SK-N-SH (cell line): ENCODE data around the gene ZNF385C. TPM values are rescaled to one million over a fixed set of nuclear protein-coding genes. Genes with fewer than 3 reads are reported as not detected.
A peak's percentile ranks its signal among the peaks of the same experiment; 100 is the strongest.

ENCODE experiments used
- CTCF ChIA-PET: fragments of 300-600, 350-600 bp; formaldehyde crosslinking; extraction: SDS; loops from one replicate; lab custom pipeline; 2021; lab: Yijun Ruan, JAX
- POLR2A ChIA-PET: fragments of 350-600 bp; sonication (Branson Sonifier 250); formaldehyde crosslinking; extraction: SDS; loops from one replicate; lab custom pipeline; 2020; ENCODE audit warnings: antibody characterized with exemption, inconsistent platforms; lab: Yijun Ruan, JAX
- DNase-seq: peaks from one replicate; pipeline ENCODE4 v3.0.0; 2012
- H2AFZ ChIP-seq: fragments of 200-600 bp; sonication (generic); 2 replicates; pipeline ENCODE4 v1.8.1; 2016; ENCODE audit warnings: antibody characterized with exemption, mild to moderate bottlenecking, low read depth
- H3F3A ChIP-seq: fragments of 200-600 bp; sonication (generic); replicated peaks from 2 replicates; pipeline ENCODE3; 2016; ENCODE audit warnings: antibody characterized with exemption, mild to moderate bottlenecking; ENCODE audit not compliant: insufficient read depth
- H3K27ac ChIP-seq, 2 experiments: fragments of 200-500 bp in 1 of 2; fragments of 200-600 bp in 1 of 2; sonication (Bioruptor generic) in 1 of 2; sonication (generic), shearing (Covaris generic) in 1 of 2; 2 replicates each; pipeline versions ENCODE4 v1.5.1 to v1.6.1; 2014 to 2016; ENCODE audit warnings: low read depth in 2 of 2, inconsistent platforms in 1 of 2, low read length in 1 of 2, mild to moderate bottlenecking in 1 of 2, mixed read lengths in 1 of 2
- H3K27me3 ChIP-seq: fragments of 200-600 bp; sonication (generic), shearing (Covaris generic); 2 replicates; pipeline ENCODE4 v1.6.1; 2016; ENCODE audit warnings: mixed run types; ENCODE audit not compliant: insufficient read depth
- H3K36me3 ChIP-seq, 2 experiments: fragments of 200-500 bp in 1 of 2; fragments of 200-600 bp in 1 of 2; sonication (Bioruptor generic) in 1 of 2; sonication (generic) in 1 of 2; replicated peaks in 1 of 2; 2 replicates each; pipeline versions ENCODE3 to v1.5.1; 2014 to 2016; ENCODE audit warnings: low read length in 1 of 2, mild to moderate bottlenecking in 1 of 2; ENCODE audit not compliant: insufficient read depth in 2 of 2, control insufficient read depth in 1 of 2
- H3K4me1 ChIP-seq, 2 experiments: fragments of 200-500 bp in 1 of 2; fragments of 200-600 bp in 1 of 2; sonication (Bioruptor generic) in 1 of 2; sonication (generic), shearing (Covaris generic) in 1 of 2; 2 replicates each; pipeline versions ENCODE4 v1.5.1 to v1.6.1; 2014 to 2016; ENCODE audit warnings: low read depth in 1 of 2, low read length in 1 of 2, mixed run types in 1 of 2; ENCODE audit not compliant: insufficient read depth in 2 of 2, control insufficient read depth in 1 of 2
- H3K4me2 ChIP-seq: fragments of 200-600 bp; sonication (generic), shearing (Covaris generic); 2 replicates; pipeline ENCODE4 v1.6.1; 2017; ENCODE audit warnings: mixed run types
- H3K4me3 ChIP-seq, 2 experiments: fragments of 200-500 bp in 1 of 2; fragments of 200-600 bp in 1 of 2; sonication (Bioruptor generic) in 1 of 2; sonication (generic), shearing (Covaris generic) in 1 of 2; 2 replicates each; pipeline versions ENCODE4 v1.5.1 to v1.8.1; 2014 to 2016; ENCODE audit warnings: low read depth in 2 of 2, inconsistent platforms in 1 of 2, low read length in 1 of 2, mild to moderate bottlenecking in 1 of 2, mixed read lengths in 1 of 2, moderate library complexity in 1 of 2
- H3K79me2 ChIP-seq: fragments of 200-600 bp; sonication (generic); 2 replicates; pipeline ENCODE4 v1.8.1; 2017; ENCODE audit warnings: mild to moderate bottlenecking; ENCODE audit not compliant: insufficient read depth
- H3K9ac ChIP-seq: fragments of 200-600 bp; sonication (generic); 2 replicates; pipeline ENCODE4 v1.6.1; 2017; ENCODE audit warnings: mixed run types
- H3K9me2 ChIP-seq: fragments of 200-600 bp; sonication (generic); 2 replicates; pipeline ENCODE4 v1.6.1; 2017; ENCODE audit warnings: mixed run types
- H3K9me3 ChIP-seq: fragments of 200-600 bp; sonication (generic); 2 replicates; pipeline ENCODE4 v1.6.1; 2017; ENCODE audit warnings: mixed run types, mild to moderate bottlenecking, moderate library complexity
- H4K20me1 ChIP-seq: fragments of 200-600 bp; sonication (generic); 2 replicates; pipeline ENCODE4 v1.6.1; 2017; ENCODE audit warnings: mild to moderate bottlenecking, mixed run types; ENCODE audit not compliant: insufficient read depth
- ELF1 ChIP-seq: IDR thresholded peaks from 2 replicates; pipeline ENCODE4 v1.4.0; 2012
- FOSL2 ChIP-seq: IDR thresholded peaks from 2 replicates; pipeline ENCODE4 v1.4.0; 2012; ENCODE audit warnings: low read depth, mild to moderate bottlenecking, moderate library complexity, borderline replicate concordance
- GATA2 ChIP-seq: sonication (generic); formaldehyde crosslinking; IDR thresholded peaks from 2 replicates; pipeline ENCODE4 v1.5.0; 2020; ENCODE audit warnings: mild to moderate bottlenecking, missing genetic modification reagents
- JUND ChIP-seq: IDR thresholded peaks from 2 replicates; pipeline ENCODE4 v1.4.0; 2012
- MEF2A ChIP-seq: IDR thresholded peaks from 2 replicates; pipeline ENCODE4 v1.4.0; 2012; ENCODE audit warnings: low read depth, borderline replicate concordance
- MXI1 ChIP-seq: IDR thresholded peaks from 2 replicates; pipeline ENCODE4 v1.6.1; 2012; ENCODE audit warnings: mild to moderate bottlenecking, low read depth, low read length, improper control_type of control experiment
- POLR2AphosphoS5 ChIP-seq: IDR thresholded peaks from 2 replicates; pipeline ENCODE4 v1.6.1; 2012; ENCODE audit warnings: low read depth, low read length
- RAD21 ChIP-seq: IDR thresholded peaks from 2 replicates; pipeline ENCODE4 v1.6.1; 2012; ENCODE audit warnings: mild to moderate bottlenecking, low read length
- SIN3A ChIP-seq: IDR thresholded peaks from 2 replicates; pipeline ENCODE4 v1.6.1; 2012; ENCODE audit warnings: low read depth, mild to moderate bottlenecking, low read length, moderate library complexity, borderline replicate concordance
- SMC3 ChIP-seq: IDR thresholded peaks from 2 replicates; pipeline ENCODE4 v1.6.1; 2012; ENCODE audit warnings: low read depth, low read length, improper control_type of control experiment
- TCF12 ChIP-seq: IDR thresholded peaks from 2 replicates; pipeline ENCODE4 v1.4.0; 2012
- YY1 ChIP-seq: IDR thresholded peaks from 2 replicates; pipeline ENCODE4 v1.4.0; 2012; ENCODE audit warnings: low read depth, mild to moderate bottlenecking
- WGBS: methylation state at CpG from one replicate; pipeline ENCODE4 v1.1.6; 2017; ENCODE audit warnings: low lambda C conversion rate; 5-methylcytosine and 5-hydroxymethylcytosine counted together
- polyA plus RNA-seq, 3 experiments: library from polyadenylated mRNA; depleted of rRNA; stranded (reverse); fragments of >200 nt; gene quantifications; 2 replicates each; pipeline ENCODE4 v1.2.3, GENCODE V29; 2012
- TF ChIP-seq, protein P1 (sequence below): IDR thresholded peaks from 2 replicates; pipeline ENCODE4; 2012

ZNF385C gene
- polyA plus RNA-seq, 1 of the 3 experiments (the other 2 are of a cell fraction): 0.05 TPM

DNA sequence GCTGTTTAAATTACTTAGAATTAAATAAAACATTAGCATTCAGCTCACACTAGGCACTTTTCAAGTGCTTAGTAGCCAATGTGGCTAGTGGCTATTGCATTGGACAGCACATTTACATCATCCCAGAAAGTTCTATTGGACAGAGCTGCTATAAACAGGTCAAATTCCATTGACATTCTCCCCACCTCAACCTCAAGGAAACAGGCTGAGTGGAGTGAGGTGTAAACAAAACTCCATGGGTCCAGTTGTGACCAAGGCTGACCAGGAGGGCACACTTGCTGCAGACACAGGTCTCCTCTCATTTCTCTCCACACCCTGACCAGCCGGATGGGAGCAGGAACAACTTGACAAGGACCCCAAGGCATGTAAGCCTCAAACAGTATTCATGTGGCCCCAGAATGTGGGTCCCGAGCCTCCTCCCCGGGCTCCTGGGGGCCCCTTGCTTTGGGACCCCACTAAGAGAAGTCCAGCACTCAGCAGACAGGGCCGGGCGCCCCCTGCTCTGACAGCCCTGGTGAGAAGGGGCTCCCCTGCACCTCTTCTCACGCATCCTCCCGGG is 48.4 kb downstream of the ZNF385C start:
- Histone ChIP-seq H3K36me3 (no peaks in the 10 kb centered on the region), H3K4me1 (peaks cover 0 to 8% of the 10 kb centered on the region in 2 experiments; a peak in 1 of 4 replicates)
- TF ChIP-seq POLR2AphosphoS5: no peak
- TF ChIP-seq, protein P1, sequence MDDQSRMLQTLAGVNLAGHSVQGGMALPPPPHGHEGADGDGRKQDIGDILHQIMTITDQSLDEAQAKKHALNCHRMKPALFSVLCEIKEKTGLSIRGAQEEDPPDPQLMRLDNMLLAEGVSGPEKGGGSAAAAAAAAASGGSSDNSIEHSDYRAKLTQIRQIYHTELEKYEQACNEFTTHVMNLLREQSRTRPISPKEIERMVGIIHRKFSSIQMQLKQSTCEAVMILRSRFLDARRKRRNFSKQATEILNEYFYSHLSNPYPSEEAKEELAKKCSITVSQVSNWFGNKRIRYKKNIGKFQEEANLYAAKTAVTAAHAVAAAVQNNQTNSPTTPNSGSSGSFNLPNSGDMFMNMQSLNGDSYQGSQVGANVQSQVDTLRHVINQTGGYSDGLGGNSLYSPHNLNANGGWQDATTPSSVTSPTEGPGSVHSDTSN: no peak
- TF ChIP-seq TCF12: no peak
- TF ChIP-seq, all 33 proteins: peak for 0
- Histone ChIP-seq H3K9me3 (no peaks in the 10 kb centered on the region), H3K27ac (no peak overlapping the region), H3K9ac (peak overlapping the region; percentile 39; the same call in 1 of the 2 replicates), H3K4me2 (peak overlapping the region; percentile 87), H3K4me3 (peak overlapping the region; percentile 57 to 60), H2AFZ (peak overlapping the region; percentile 89), H3K27me3 (peaks cover 15% of the 10 kb centered on the region), H4K20me1 (no peaks in the 10 kb centered on the region), H3F3A (no peaks in the 10 kb centered on the region), H3K9me2 (no peaks in the 10 kb centered on the region), H3K79me2 (no peaks in the 10 kb centered on the region)
- ChIA-PET CTCF (interaction anchor here (0.7 to 3.7 kb wide), 10 partner anchors 10 to 322 kb away, joined by 3 to 15 read pairs (median 4); no protein-coding TSS in a partner anchor), POLR2A (no interaction called here)
- no peak for DNase-seq
- WGBS: 5% methylated on average over 2 of the region's 7 CpGs

DNA sequence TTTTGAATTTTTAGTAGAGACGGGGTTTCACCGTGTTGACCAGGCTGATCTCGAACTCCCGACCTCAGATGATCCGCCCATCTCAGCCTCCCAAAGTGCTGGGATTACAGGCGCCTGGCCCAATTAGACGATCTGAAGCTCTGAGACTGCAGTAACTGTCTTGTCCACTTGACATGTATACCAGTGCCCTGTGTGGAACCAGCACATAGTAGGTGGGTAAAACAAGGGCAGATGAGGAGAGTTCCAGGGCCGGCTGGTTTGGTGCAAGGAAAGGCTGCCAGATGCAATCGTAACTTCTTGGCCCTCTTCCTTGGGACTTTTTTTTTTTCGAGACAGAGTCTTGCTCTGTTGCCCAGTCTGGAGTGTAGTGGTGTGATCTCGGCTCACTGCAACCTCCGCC is 50.9 kb downstream of the ZNF385C start:
- ChIA-PET CTCF (no interaction called here), POLR2A (no interaction called here)
- no peaks in the 10 kb centered on the region for H3F3A ChIP-seq
- no peaks in the 10 kb centered on the region for H3K9me3 ChIP-seq
- H3K9ac ChIP-seq: no peak overlapping the region
- no peak for TF ChIP-seq ELF1
- TF ChIP-seq MXI1: no peak
- TF ChIP-seq JUND: no peak
- no peak for TF ChIP-seq MEF2A
- TF ChIP-seq YY1: no peak
- TF ChIP-seq GATA2: no peak
- TF ChIP-seq RAD21: no peak
- no peak for TF ChIP-seq SIN3A
- TF ChIP-seq TCF12: no peak
- TF ChIP-seq SMC3: no peak
- TF ChIP-seq FOSL2: no peak
- TF ChIP-seq, protein P1: no peak
- no peak overlapping the region for H3K27ac ChIP-seq
- H3K79me2 ChIP-seq: no peaks in the 10 kb centered on the region
- no peak overlapping the region for H2AFZ ChIP-seq
- no peaks in the 10 kb centered on the region for H3K36me3 ChIP-seq
- H3K9me2 ChIP-seq: no peaks in the 10 kb centered on the region
- WGBS: 90% methylated on average over 12 of the region's 12 CpGs
- H4K20me1 ChIP-seq: no peaks in the 10 kb centered on the region
- H3K4me2 ChIP-seq: no peak overlapping the region
- DNase-seq: no peak
- no peaks in the 10 kb centered on the region for H3K27me3 ChIP-seq
- no peak overlapping the region for H3K4me3 ChIP-seq
- H3K4me1 ChIP-seq: peaks cover 0 to 8% of the 10 kb centered on the region in 2 experiments; a peak in 1 of 4 replicates
